HG02840 (cell line): ENCODE measurements around the gene PCCA.
A peak's percentile ranks its signal among the peaks of the same experiment; 100 is the strongest.
"Not testable (repeated sequence)": the region's sequence is repeated elsewhere in the genome, so short reads cannot be mapped to it uniquely, and the experiment has no call there.

Experiments
- ATAC-seq: cut with Tn5 transposase; IDR thresholded peaks from one replicate; pipeline ENCODE4 v1.9.1; 2021; ENCODE audit warnings: mild to moderate bottlenecking, moderate library complexity, moderate number of reproducible peaks; ENCODE audit not compliant: unreplicated experiment, low FRiP score

The PCCA gene

DNA sequence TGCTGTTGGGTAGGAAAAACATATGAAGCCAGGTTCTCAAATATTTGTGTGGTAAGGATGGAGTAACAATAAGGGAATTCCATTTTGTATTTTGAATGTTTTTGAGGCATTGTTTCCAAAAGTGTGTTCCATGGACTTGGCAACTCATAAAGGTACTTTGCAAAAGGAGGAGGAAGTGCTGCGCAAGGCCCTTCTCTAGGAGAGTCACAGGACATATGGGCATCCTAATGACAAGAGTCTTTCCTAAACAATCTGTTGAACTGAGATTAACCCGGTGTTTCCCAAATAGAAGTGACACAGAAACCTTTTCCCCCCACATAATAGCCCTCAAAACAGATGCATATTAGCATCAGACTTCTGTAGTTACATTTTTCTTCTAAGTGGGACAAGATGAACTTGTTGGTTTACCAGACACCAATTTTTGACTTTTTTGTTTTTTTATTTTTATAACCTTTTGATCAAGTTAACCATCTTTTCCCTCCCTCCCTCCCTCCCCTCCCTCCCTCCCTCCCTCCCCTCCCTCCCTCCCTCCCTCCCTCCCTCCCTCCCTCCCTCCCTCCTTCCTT is 209.3 kb downstream of the PCCA start:
- no peak for ATAC-seq

DNA sequence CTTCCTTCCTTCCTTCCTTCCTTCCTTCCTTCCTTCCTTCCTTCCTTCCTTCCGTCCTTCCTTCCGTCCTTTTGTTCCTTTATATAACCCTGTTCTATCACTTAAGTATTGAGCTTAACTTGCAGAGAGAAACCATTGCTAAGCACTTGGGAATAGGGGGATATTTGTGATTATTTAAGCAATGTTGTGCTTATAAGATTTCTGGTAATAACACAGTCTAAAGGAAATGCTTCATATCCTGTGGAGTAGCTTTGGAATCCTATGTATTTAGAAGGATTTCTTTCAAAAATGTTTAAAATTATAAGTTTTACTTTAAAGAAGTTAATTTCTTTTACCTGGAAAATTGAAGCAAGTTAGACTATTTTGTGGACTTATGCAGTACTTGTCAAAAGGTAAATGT is 209.8 kb downstream of the PCCA start:
- no peak for ATAC-seq

DNA sequence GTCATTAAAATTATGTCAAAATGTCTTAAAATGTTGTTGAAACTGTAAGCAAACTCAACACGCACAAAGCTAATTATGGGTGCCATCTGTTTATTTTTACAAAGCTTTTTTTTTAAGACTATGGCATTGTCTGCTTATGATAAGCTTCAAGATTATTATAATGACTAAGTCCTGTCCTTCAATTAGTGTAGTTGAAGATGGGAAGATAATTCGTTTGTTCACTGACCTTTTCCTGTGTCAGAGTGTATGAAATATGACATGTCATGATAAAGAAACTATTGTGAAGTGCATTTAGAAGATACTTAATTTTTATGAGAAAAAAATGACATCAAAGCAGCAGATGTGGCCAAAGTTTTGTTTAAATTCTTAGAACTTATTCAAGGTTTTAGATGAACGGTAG is 211.3 kb downstream of the PCCA start:
- ATAC-seq: no peak

DNA sequence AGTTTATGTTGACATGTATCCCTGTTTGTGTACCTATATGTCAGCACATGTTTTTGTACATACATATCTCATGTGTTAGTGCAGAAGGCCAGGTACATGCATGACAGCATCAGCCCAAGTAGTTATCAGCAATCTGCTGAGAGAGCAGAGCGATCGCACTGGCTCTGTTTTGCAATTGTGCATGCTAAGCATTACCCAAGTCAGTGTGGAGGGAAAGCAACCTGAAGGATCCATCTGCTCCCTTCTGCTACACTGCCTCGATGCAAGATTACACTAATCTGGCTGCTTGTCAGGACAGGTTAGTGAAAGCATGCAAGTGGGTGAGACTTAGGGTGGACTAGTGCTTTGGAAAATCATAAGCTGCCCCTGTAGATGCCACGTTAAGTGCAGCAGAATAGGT is 211.8 kb downstream of the PCCA start:
- no peak for ATAC-seq

DNA sequence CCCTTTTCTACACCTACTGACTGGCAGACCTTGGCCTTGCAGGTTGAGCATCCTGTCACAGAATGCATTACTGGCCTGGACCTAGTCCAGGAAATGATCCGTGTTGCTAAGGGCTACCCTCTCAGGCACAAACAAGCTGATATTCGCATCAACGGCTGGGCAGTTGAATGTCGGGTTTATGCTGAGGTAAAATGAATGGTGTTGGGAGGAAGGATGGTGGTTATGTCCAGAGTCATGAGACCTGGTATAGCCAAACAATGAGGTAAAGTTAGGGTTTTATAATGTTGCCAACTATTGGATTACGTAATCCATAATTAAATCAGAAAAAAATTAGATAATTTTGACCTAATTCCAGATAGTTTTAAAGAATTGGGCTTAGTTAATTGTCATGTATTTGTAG is 212.5 kb downstream of the PCCA start:
- ATAC-seq: no peak

DNA sequence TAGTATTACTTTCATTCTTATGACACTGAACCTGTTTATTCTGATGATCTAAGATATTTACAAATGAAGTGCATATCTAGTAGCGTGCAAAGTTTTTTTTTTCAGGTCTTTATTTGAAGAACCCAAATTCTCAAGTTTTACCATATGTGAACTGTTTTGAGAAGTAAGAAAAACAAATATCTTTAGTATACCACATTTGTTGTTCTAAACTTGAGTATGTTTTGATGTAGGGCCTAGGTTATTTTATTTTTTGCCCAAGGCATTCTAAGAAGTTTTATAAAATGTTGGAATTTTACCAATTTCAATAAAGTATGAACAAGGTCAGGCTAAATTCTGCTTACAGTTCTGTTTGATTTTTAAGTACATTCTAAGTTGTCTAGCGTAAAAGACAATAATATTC is 213.5 kb downstream of the PCCA start:
- ATAC-seq: no peak

DNA sequence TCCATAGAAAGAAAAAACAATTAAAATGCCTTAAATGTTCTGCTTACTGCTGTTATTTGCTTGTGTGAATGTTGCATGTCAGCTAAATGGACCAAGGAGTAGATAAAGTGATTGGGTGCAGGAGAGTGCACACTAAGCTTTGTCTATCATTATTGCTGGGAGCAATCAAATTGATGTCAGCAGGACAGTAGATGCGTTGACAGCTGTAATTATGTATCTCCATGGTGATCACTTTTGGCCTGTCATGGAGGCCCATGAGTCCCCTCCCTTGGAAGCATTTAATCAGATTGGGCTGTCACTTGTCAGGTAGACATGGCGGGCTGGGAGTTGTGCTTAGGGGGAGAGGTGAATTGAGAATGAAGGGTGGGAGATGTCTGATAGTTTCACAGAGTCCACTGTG is 215.3 kb downstream of the PCCA start:
- no peak for ATAC-seq

DNA sequence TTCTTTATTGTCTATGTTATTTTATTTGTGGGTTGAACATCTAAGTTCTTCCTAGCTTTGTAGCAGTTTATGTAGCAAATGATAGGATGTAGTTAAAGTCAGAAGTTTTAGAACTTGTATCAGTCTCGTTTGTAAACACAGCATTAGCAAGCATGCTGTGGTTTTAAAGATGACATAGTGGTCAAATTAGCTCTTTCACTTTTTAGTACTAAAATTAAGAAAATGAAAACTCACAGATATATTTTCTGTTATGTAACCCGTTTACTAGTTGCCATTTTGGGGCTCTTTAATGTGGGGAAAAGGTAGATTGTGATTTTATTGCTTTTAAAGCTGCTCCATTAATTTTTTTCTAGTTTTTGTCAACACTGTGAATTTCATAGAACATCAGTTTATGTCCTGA is 216.5 kb downstream of the PCCA start:
- no peak for ATAC-seq

DNA sequence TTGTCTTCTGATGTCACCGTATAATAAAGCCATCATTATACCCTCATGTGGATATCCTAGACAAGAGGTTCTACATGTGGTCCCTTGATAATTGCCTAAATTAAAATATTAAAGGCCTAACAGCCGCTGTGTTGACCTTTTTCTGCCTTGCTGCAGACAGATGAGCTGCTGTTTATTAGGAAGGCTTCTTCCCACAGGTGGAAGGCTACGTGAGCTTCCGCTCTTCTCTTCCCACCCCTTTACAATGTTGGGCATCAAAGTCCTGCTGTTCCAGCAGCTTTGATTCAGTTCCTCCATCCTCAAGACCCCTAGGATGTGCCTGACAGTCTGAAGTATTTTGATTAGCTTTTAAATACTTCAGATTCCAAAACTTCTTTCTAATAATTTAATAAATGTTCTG is 217.1 kb downstream of the PCCA start:
- ATAC-seq: no peak

DNA sequence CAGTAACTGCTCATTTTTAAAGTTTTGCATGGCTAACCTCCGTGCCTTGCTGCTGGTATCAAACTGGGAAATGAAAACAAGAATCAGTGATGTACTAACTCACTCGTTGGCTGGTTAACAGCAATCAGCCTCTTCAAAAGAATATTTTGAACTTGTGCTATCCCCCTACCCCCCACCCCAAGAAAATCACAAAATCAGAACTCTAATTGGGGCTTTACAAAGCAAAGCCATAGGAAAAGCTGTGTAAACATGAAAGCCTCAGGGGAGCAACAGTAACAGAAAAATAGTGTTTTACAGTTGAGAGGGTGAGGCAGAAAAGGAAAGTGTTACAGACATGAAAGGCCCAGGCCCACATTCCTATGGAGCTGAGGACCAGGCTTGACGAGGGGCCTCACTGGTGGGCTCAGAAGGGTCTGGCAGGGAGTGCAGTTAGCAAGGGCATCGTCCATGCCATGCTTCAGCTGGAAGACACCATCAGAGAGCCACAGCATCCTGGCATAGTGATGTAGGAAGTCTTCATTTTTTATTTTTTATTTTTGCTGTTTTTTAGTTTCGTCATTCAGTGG is 217.6 kb downstream of the PCCA start:
- no peak for ATAC-seq

DNA sequence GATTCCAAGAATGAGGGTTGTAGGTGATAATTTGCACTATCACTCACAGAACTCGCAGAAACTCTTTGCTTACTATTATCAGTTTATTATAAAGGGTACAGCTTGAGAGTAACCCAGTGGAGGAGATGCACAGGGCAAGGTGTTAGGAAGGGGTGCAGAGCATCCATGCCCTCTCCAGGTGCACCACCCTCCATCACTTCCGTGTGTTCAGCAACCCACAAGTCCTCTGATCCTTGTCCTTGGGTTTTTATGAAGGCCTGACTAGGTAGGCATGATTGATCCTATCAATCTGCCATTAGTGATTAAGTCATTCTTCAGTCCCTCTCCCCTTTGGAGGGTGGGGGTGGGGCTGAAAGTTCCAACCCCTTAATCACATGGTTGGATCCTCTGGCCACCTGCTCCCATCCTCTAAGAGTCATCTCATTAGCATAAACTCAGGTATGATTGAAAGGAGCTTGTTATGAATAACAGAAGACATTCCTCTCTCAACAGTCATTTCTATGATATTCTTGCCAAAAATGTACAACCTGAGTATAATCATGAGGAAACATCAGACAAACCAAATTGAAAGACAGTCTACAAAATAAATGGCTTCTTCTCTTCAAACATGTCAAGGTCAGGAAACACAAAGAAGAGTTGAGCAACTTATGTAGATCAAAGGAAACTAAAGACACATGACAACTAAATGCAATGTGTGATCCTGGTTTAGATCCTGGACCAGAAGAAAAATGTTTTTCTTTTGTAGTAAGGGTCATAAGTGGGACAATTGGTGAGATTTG is 225.4 kb downstream of the PCCA start:
- ATAC-seq: no peak

DNA sequence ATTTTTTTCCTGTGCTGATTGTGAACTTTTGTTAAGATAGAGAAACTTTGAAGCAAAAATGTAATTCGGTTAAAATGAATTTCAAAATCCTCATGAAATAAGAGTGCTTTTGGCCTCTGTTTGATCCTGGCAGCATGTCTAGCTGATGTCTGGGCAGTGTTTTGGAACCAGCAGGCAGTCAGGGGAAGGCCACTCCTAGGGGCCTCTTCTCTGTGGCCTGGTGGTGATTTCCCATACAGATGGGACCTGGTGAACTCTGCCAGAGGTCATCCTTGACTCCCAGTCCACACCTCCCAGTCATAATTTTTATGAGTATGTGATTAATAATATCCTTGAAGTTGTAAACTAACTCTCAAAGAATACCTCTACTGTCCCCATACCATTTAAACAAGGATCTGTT is 226.6 kb downstream of the PCCA start:
- ATAC-seq: no peak

DNA sequence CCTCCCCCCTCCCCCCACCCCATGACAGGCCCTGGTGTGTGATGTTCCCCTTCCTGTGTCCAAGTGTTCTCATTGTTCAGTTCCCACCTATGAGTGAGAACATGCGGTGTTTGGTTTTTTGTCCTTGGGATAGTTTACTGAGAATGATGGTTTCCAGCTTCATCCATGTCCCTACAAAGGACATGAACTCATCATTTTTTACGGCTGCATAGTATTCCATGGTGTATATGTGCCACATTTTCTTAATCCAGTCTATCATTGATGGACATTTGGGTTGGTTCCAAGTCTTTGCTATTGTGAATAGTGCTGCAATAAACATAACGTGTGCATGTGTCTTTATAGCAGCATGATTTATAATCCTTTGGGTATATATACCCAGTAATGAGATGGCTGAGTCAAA is 229.6 kb downstream of the PCCA start:
- ATAC-seq: not testable (repeated sequence)

DNA sequence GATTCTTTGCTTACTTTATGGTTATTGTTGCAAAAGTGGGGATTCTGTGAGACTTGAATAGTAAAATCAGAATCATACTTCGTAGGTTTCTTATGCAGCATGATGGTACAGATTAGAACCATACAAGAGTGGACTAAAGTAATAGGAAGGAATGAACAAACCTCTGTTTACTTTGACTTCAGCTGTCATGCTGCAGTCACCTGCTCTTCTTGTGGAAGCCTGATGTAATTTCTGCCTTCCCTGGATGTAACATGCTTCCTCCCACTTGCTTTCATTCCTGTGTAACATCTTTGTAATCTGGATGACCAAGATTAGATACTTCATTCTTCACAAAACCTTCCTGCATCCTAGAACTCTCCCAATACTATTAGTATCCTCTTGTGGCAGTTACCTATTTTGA is 235.0 kb downstream of the PCCA start:
- ATAC-seq: no peak

DNA sequence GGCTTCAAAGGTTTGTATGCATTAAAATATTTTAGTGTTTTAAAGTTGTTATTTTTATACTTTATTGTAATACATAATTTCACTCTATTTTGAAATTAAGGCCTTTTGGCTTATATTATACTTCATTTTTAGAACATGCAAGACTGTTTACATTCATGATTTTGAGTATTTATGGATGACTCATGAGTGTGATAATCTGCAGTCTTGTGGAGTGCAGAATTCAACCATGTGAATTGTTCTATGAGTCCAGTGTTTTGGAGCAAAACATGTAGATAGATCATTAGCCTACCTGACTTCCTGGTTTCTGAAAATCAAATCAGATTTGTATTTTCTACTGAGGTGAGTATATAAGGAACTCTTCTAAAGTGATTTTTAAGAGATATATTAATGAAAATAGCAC is 241.8 kb downstream of the PCCA start:
- no peak for ATAC-seq

DNA sequence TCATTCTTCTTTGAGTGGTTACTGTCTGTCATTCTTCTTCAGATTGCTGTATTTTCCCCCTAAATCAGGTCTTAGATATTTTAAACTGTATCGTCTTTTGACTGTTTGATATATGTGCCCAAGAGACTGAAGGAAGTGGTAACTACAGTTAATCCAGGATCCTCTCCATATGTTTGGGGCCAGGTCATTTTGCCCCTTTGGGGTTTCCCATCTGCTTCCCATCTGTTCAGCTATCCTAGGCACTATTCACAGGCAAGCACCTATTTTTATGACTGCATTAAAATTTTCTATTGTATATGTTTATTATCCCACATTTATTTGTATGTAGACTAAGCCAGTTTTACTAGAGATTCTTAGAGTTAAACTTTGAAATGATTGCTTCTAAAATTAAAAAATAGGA is 244.2 kb downstream of the PCCA start:
- ATAC-seq: no peak

DNA sequence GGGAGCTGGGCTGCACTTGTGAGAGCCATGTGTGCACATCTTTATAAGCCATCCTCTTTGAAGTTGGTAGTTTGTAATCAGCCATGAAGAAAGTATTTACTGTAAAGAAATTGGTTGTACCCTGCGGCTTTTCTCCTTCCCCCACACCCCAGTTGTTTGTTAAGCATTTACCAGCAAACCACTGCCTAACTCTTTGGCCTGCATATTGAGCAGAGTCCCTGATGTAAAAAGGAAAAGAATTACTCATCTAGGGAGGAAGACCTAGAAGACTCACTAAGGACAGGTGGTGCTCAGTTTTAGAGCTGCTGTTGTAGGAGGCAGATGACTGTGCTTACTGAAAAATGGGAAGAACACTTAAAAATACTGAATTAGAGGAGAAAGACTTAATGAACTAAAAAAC is 245.3 kb downstream of the PCCA start:
- peak; percentile 91 for ATAC-seq

DNA sequence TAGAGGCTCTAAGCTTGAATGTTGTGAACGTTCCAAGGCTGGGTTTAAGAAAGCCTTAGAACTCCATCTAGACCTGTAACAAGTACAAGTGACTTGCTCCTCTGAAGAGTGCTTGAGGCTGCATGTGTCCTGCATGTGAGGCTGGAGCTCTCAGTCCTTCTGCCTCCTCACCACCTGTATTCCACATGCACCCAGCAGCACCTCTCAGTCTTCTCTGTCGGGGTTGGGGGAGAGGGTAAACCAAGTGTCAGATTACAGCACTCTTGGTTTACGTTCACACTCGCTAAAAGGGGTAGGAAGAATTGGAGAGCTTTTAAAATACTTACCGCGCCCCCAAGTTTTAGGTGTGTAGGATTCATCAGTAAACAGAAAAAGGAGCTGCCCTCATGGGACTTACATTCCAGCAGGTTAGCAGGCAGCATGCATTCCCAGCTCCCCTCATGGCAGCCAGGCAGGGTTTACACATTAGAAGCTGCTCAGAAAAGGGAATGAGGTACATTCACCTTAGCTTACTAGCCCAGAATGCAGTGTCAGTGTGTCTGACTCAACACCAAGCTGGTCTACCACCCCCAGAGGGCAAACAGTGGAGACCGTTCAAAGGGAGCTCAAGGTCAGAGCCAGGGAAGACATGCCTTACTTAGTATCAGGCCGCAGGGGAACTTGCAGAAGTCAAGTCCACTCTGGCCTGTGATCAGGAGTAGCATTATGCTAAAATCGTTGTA is 248.1 kb downstream of the PCCA start:
- ATAC-seq: no peak

DNA sequence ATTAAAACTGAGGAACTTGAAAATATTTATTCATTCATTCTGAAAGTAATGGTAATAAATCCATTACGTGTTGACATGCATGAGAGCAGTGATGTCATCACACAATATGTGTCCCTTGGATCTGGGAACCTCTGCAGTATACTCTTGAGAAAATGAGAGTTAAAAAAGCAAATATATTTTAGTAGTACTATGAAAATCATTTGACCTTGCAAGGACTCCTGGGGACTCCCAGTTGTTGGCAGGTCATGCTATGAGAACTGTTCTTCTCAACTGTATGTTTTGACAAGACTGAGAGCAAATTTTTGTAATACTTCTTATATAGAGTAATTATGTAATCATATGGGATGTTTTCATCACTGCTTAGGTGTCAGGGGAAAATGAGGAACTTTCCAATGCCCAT is 249.4 kb downstream of the PCCA start:
- ATAC-seq: no peak

DNA sequence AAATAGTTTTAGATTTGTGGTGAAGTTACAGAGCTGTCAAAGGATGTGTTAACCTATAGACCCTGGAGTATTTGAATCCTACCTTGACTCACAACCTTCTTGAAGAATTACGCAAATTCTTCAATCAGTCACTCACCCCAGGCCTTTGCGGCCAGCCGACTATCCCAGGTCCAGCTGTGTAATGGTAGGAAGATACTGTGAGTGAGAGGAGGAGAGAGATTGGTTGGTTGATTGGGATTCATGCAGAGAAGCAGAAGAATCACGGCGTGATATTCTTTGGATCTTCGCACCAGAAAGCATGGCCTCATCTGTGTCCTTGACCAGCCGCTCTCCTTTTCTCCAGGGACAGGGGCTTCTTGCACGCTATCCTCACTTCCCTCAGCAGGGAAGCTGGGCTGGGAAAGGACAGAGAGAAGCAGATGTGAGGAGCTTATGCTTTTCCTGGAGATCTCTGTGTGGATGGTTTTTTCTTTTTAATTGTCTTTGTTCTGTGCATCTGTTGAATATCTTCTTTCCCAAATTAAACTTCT is 250.6 kb downstream of the PCCA start:
- no peak for ATAC-seq

DNA sequence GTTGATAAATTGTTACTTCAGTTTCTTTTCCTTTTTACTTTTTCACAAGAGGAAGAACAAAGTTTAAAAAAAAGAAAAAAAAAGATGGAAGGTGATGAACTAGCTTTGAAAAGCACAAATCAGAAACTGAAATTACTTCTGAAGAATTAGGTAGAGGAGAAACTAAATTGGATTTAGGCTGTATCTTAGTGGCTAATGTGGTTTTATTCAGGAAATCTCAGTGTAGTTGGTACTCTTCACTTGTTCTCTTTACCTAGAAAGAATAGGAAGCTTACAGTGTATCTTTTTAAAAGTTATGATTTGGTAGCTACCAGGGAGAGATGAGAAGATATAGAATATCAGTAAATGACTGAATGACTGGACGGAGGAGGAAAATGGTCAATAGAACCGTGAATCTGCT is 252.0 kb downstream of the PCCA start:
- no peak for ATAC-seq
